D721Med (cell line): ENCODE results near the gene ZNF83.

ENCODE experiments used
- DNase-seq: peaks from one replicate; pipeline ENCODE4 v3.0.0; 2011; ENCODE audit warnings: low spot score; ENCODE audit not compliant: insufficient read length
- FAIRE-seq: peaks from 2 replicates; lab custom pipeline; 2011; peaks lifted over from hg19 to GRCh38; lab: Jason Lieb, UNC
- TF ChIP-seq, protein P1 (sequence below): IDR thresholded peaks from 2 replicates; pipeline ENCODE4 v1.5.1; 2012; ENCODE audit warnings: mild to moderate bottlenecking, control low read depth; ENCODE audit not compliant: insufficient read depth; ENCODE audit errors: missing control alignments

The ZNF83 gene

DNA sequence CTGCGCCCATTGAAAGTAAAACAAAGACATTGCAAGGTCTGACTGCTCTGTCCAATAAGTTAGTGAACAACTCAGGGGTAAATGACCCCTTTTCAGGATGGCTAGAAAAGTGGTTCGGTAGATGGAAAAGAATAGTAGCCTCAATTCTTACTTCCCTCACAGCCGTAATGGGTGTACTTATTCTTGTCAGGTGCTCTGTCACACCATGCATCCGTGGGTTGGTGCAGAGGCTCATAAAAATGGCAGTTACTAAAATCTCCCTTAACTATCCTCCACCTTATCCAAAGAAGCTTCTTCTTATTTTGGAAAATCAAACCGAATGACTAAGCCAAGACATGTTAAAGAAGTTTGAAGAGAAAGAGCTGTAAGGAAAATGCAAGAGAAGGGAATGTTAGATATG, 31.4 kb upstream of the ZNF83 start:
- no peak for FAIRE-seq
- DNase-seq: no peak
- TF ChIP-seq, protein P1, sequence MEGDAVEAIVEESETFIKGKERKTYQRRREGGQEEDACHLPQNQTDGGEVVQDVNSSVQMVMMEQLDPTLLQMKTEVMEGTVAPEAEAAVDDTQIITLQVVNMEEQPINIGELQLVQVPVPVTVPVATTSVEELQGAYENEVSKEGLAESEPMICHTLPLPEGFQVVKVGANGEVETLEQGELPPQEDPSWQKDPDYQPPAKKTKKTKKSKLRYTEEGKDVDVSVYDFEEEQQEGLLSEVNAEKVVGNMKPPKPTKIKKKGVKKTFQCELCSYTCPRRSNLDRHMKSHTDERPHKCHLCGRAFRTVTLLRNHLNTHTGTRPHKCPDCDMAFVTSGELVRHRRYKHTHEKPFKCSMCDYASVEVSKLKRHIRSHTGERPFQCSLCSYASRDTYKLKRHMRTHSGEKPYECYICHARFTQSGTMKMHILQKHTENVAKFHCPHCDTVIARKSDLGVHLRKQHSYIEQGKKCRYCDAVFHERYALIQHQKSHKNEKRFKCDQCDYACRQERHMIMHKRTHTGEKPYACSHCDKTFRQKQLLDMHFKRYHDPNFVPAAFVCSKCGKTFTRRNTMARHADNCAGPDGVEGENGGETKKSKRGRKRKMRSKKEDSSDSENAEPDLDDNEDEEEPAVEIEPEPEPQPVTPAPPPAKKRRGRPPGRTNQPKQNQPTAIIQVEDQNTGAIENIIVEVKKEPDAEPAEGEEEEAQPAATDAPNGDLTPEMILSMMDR: no peak

DNA sequence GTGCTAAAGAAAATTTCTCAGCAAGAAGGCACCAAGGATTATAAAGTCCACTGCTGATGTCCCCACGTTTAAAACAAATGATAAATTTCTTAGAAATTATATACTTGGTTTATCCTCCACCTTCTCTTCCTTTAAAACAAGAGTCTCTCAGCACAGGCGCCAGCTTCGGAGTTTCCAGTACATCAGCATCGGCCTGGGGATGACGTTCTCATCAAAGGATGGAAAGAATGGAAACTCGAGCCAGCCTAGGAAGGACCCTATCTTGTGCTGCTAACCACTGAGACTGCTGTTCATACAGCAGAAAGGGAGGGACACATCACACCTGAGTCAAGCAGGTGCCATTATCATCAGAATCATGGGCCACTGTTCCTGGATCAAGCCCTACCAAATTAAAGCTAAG, 29.8 kb upstream of the ZNF83 start:
- TF ChIP-seq, protein P1: no peak
- DNase-seq: no peak
- no peak for FAIRE-seq

DNA sequence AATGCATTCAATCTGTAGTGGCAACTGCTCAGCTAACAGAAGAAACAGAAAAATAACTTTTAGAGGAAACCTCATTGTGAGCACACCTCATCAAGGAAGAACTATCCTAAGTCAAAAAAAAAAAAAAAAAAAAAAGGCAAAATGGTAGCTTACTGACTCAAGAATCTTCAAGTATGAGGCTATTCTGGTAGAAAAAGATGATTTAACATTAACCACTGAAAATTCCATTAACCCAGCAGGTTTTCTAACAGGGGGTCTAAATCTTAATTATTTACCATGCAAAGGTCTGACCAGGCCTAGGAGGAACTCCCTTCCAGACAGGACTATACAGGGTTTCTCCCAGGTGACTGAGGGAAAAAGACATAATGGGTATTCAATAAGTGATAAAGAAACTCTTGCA, 28.4 kb upstream of the ZNF83 start:
- FAIRE-seq: no peak
- TF ChIP-seq, protein P1: no peak
- no peak for DNase-seq

GRCh38 chr19:52665529-52665928, 27.4 kb upstream of the ZNF83 start:
- TF ChIP-seq, protein P1: no peak
- no peak for DNase-seq
- no peak for FAIRE-seq

GRCh38 chr19:52665027-52665426, 26.9 kb upstream of the ZNF83 start:
- TF ChIP-seq, protein P1: no peak
- DNase-seq: no peak
- no peak for FAIRE-seq

GRCh38 chr19:52664461-52664860, 26.3 kb upstream of the ZNF83 start:
- FAIRE-seq (no peak), DNase-seq (no peak)
- TF ChIP-seq, protein P1: no peak

GRCh38 chr19:52662631-52663030, 24.5 kb upstream of the ZNF83 start:
- TF ChIP-seq, protein P1: no peak
- DNase-seq (no peak), FAIRE-seq (no peak)
